ENCODE data around the gene RNF6.

Gene RNF6

DNA sequence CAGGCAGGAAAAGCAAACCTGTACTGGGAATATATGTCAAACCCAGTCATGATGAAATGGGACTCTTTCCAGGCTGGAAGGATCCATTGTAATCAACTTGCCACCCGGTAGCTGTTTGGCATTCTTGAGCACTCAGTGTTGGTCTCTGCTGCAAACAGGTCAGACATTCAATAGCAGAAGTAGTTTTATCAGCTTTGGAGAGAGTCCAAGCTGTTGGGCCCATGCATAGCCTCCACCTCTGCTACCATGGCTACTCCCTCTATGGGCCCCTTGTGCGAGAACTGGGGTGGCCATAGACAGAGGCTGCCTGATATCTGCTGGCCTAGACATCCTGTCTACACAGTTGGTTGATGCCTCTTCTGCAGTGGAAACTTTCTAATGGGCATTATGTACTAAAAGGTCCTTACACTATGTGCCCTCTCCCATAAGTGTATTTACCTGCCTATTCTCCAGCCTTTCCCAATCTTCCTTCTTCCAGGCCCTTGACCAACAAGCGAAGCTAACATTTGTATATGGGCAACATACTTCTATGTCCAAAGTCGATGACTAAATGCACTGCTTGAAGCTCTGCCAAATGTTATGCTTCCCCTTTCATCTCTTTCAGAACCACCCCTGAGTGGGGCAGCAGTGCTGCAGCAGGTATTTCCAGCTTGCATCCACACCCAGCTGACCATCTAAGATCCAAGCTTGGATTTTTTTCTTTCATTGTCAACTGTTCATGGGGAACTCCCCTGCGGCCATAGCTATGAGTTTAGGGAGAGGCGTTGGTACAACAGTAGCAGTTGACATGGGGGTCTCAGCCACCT lies 5.3 kb upstream of the RNF6 start:
- H3K4me3 ChIP-seq (ENCODE audit: low read depth, low read length), result no peak overlapping the region

DNA sequence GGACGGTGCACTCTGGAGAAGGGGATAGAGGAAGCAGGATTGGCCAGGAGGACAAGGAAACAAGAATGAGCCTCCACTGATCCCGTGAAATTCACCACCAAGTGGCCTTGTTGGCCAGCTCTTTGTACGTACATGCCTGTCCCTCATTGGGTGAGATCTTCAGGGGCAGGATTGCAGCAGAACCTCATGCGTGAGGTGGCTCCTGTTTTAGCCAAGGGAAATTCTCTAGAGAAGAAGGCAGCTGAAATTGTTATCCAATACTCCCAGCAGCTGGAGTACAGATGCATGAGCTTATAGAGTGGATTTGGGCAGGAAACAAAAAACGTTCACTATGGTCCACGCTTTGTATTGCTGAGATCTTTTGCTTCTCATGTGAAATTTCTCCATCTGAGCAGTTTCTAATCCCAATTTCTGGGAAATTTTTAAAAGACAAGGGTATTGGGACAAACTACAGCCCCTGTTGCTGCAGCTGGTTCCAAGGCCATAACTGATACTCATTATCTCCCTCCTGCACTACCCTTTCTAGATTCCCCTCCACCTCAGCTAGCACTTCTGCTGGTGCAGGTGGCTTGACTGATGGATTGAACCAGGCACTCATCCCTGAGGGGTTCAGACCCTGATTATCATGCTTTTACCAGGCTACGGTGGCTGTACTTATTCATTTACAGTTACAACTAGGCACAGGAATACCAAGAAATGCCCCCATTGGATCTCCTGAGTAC lies 3.9 kb upstream of the RNF6 start:
- no peak overlapping the region for H3K4me3 ChIP-seq (ENCODE audit: low read depth, low read length)

DNA sequence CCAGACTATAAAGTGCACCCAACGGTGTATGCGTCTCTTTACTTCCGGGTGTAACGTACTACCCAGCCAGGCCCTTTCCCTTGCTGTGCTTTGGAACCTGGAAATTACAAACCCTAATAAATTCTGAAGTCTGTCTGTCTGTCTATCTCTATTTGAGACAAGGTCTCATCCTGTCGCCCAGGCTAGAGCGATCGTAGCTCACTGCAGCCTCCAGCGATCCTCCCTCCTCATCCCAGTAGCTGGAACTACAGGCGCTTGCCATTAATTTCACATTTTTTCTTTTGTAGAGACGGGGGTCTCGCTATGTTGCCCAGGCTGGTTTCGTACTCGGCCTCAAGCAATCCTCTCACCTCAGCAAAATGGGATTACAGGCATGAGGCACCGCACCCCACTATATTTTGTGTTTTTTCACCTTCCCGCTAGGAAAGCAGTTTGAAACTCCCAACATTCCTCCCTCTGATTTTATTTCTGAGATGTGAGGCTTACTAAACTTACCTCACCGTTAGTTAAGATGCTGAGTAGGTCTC lies 469 bp upstream of the RNF6 start:
- peak overlapping the region; percentile 91 for H3K4me3 ChIP-seq (ENCODE audit: low read depth, low read length)

DNA sequence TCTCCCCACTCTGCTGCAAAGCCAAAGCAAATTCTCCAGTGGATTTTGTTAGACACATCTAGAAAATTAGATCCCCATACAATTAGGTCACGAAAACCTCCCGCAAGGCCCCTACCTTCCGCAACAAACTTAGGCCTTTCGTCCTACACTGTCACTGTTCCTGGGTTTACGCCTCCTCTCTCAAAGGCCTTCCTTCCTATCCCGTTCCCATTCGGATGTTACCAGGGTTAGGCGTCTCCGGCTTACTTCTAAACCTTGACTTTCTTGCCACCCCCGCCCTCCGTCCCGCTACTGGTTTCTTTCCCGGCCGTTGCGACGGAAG lies 754 bp downstream of the RNF6 start:
- peak overlapping the region; percentile 91 for H3K4me3 ChIP-seq (ENCODE audit: low read depth, low read length)

DNA sequence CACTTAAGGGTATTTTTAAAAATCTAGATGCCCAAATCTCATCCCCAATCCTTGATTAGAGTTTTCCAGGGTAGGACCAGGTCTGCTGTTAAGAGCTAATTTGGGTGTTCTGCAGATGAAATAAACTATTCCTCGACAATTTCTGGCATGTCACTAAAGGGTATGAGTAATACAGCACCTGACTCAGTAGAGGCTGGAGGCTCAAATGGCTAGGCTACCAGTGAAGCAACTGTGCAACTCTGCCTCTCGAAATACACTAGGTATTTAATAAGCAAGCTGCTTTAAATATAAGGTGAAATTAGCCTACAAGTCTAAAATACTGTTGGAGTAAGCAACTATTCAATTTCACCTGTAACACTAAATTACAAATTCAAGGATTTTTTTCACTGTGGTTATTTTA lies 1.5 kb downstream of the RNF6 start:
- peak overlapping the region; percentile 91 for H3K4me3 ChIP-seq (ENCODE audit: low read depth, low read length)

DNA sequence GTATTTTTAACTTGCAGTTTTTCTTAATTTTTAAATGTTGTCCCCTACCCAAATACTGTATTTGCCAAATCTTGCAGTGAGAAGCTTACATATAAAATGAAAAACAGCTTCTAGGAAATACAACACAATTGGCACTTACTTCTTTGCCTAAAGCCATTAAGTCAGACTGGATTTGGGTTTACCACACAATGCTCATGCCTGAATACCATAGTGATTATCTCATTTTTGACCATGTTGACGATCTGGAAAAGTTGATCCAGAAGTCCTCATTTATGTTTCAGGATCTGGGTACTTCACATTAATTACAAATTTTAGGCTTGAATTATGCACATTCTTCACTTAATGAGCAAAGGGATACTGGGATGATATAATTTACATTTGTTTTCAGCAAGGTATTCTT lies 2.4 kb downstream of the RNF6 start:
- no peak overlapping the region for H3K4me3 ChIP-seq (ENCODE audit: low read depth, low read length)

DNA sequence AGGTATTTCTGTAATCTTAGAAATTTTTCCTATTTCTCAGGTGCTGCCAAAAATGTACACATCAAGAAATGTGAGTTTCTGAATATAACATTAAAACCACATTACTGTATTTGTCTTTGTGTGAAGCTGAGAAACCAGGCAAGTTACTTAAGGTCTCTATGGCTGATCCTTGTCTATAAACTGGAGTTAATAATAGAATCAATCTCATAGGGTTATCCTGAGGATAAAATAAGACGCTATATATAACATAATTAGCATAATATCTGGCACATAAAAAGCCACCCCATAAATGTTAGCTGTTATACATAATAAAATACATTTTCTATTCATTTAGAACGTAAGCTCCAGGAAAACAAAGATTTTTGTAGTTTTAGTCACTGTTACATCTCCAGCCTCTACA lies 6.1 kb downstream of the RNF6 start:
- no peak overlapping the region for H3K4me3 ChIP-seq (ENCODE audit: low read depth, low read length)

DNA sequence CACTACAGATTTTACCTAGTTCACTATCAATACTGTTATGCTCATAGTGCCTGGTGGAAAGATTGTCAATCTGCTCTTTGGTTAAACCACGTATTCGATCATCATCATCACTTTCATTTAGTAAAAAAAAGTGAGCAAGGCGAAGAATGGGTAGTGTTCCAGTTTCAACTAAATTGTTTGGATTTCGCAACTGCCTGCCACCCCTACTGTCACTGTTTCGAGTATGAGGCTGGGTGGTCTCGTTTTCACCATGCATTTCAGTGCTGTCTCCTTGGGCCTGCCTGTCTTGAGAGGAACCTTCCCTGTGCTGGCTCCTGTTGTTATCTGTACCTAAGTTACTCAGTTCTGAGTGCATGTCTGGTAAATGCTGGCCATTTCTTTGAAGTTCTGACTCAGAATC lies 8.1 kb downstream of the RNF6 start:
- no peak overlapping the region for H3K4me3 ChIP-seq (ENCODE audit: low read depth, low read length)

DNA sequence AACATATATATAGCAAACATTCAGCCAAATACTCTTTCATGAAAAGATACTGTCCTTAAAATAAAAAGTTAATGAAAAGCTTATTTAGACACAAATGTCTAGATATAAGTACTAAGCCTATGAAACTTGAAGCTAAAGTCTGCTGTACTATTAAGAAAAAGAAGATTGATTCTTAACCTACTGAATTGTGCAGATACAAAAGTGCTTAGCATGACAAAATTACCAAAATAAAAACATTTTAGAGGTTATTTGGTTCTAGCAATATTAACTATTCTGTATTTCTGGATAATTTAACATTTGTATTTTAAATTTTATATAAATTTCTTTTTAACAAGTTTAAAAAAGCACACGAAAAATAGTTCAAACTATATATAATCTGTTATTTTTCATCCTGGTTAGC lies 8.8 kb downstream of the RNF6 start:
- no peak overlapping the region for H3K4me3 ChIP-seq (ENCODE audit: low read depth, low read length)

DNA sequence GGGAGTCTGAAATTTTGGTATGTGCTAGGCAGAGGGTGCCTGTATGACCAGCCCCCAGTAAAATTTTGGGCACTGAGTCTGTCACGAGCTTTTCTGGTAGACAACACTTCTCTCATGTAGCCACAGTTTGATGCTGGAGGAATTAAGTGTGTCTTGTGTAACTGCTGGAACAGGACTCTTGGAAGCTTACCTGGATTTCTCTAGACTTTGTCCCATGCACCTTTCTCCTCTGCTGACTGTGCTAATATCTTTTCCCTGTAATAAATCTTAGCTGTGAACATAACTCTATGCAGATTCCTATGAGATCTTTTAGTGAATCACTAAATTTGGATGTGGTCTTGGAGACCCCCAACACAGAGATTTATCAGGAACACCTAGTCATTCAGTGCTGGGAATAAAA lies 13.8 kb downstream of the RNF6 start:
- no peak overlapping the region for H3K4me3 ChIP-seq (ENCODE audit: low read depth, low read length)

DNA sequence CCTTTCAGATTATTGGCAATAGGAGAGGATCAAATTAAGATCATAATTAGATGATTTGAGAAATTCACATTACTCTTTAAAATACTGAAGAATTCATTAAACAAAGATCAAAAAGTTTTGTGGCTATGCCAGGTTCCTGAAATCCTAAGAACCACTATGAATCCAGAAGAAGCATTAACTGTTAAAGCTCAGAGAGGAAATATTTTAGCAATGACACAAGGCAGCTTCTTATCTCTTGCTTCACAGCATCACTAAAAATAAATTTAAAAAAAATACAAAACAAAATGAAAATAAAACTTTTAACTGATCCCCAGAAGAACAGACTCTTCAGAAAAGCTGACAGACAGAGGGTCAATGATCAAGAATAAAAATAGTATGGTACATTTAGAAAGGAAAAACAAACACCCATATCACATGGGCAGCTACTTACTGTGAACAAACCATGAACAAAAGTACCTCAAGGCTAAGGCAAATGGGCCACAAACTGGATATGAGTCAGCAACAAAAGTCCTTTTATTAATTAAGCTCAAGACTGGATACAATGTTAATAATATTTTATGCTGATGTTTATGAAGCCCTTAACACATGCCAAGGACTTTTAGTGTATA lies 19.6 kb downstream of the RNF6 start:
- no peak overlapping the region for H3K4me3 ChIP-seq (ENCODE audit: low read depth, low read length)

DNA sequence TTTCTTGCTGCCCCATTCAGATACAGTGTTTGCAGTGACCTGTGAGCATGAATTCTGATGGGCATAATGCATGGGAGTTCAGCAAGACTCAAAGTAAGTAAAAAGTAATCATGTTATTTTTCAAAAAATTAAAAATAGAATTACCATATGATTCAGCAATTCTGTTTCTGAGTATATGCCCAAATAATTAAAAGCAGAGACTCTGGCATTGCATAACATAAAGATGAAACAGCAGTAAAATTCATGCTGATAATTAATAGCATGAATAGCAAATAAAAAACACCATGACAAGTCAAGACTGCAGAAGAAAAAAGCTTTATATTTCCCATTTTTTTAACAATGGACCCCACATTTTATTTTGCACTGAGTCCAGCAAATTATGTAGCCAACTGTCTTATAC lies 21.3 kb downstream of the RNF6 start:
- no peak overlapping the region for H3K4me3 ChIP-seq (ENCODE audit: low read depth, low read length)

DNA sequence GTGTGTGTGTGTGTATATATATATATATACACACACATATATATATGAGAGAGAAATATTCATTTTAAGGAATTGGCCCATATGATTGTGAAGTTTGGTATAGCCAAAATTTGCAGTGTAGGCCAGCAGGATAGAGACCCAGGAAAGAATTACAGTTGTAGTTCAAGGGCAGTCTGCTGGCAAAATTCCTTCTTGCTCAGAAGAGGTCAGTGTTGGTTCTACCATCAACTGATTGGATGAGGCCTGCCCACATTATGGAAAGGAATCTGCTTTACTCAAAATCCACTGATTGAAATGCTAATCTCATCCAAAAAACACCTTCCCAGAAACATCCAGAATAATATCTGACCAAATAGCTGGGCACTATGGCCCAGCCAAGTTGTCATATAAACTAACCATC lies 24.0 kb downstream of the RNF6 start:
- no peak overlapping the region for H3K4me3 ChIP-seq (ENCODE audit: low read depth, low read length)

DNA sequence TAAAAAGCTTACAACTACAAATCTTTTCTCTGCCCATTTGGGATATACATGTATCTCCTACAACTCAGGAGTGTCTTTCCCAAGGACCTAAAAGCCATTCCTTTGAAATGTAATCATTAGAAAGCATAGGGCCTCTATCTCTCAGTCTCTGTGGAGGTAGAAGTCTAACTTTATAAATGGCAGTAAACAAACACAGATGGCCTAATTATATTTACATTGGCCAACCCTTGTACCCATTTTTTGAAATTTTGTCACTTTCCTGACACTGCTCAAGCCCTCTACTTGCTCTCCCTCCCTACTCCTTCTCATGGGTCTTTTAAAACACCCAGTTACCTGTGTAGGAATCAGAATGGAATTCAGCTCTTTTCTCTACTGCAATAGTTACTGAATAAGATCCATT lies 24.8 kb downstream of the RNF6 start:
- no peak overlapping the region for H3K4me3 ChIP-seq (ENCODE audit: low read depth, low read length)

DNA sequence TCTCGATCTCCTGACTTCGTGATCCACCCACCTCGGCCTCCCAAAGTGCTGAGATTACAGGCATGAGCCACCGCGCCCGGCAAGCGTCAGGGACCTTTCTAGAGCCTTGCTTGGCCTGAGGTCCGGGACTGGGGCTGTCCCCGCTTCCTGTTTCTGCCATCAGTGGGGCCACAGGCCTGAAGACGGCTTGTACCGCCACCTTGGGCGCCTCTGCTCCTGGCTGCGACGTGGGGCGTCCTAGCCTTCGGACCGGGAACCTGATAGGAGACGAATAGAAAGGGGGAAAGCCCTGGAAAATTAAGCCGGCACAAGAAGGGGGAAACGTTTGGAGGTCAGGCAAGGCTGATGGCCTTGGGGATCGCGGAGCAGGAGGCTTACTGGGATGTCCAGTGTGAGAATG lies 35.1 kb downstream of the RNF6 start:
- H3K4me3 ChIP-seq (ENCODE audit: low read depth, low read length), result no peak overlapping the region

DNA sequence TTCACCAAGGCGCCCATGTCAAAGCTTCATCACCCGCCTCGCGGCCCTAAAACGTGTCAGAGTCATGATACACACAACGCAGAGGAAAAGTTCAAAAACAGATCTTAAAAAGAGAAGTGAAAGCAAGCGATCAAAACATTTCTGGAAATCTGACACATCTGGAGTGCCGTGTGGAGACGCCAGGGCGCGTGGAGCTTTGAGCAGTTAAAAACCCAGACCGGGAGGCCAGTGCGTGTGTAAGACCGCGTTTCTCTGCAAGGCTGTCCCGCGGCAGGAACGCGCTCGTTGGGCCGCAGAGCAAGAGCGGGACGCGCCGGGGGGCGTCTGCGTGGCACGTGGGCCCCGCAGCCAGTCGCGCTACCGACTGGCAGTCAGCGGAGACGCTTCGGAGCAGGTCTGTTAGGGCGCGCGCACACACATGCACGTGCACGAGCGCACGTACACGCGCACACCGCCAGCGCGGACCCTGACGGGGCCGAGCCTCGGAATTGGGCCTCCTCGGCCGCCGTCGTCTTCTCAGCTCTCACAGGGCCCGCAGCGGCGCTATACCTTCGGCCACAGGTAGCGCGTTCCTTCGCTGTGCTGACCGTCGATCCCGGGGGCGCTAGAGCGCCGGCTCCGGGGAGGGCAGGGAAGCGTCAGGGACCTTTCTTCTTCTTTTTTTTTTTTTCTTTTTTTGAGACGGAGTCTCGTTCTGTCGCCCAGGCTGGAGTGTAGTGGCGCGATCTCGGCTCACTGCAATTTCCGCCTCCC lies 35.8 kb downstream of the RNF6 start:
- H3K4me3 ChIP-seq (ENCODE audit: low read depth, low read length), result peak overlapping the region; percentile 56

DNA sequence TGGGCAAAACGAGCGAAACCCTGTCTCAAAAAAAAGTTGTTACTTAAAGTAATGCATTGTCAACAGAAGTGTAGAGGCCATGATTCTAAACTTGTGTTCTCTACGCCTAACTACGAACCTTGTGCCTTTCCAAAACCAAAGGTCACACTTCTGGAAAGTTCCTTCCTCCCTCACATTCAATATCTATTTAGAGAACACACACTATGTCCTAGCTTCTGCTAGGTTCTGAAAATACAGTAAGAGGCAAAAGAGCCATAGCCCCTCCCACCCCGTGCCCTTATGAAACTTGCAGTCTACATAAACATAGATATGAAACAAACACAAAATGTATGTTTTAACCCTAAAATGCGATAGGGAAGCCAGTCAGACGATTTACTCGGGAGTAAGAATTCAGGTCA lies 36.4 kb downstream of the RNF6 start:
- no peak overlapping the region for H3K4me3 ChIP-seq (ENCODE audit: low read depth, low read length)

DNA sequence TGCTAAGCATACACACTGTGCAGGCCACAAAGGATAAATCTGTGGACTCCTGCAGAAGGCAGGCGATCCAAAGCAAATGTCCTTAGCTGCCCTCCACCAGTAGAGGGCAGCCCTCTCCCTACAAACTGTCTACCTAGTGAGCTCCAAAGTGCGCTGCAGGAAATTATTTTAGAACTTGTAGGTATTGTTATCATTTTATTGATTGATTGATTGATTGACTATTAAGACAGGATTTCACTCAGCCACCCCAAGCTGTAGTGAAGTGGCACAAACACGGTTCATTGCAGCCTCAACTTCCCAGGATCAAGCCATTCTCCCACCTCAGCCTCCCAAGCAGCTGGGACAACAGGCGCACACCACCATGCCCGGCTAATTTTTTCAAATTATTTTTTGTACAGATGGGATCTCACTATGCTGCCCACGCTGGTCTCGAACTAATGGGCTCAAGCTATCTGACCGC lies 37.3 kb downstream of the RNF6 start:
- H3K4me3 ChIP-seq (ENCODE audit: low read depth, low read length), result no peak overlapping the region

DNA sequence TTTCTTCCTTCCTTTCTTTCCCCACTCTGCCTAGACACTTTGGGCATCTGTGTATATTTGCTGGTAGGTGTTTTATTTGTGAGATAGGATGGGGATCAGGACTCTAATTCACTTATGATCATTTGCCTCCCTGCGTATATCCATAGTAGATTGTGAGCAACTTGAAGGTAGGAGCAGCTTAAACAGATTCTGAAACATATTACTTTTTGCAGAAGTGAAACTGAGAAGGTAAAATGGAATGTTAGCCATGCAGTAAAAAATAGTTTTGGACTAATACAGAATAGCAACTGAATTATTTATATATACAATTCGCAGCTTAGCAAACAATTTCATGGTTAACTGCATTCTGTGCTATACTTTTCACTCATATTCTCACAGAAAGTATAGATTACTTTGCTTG lies 38.7 kb downstream of the RNF6 start:
- H3K4me3 ChIP-seq (ENCODE audit: low read depth, low read length), result no peak overlapping the region

DNA sequence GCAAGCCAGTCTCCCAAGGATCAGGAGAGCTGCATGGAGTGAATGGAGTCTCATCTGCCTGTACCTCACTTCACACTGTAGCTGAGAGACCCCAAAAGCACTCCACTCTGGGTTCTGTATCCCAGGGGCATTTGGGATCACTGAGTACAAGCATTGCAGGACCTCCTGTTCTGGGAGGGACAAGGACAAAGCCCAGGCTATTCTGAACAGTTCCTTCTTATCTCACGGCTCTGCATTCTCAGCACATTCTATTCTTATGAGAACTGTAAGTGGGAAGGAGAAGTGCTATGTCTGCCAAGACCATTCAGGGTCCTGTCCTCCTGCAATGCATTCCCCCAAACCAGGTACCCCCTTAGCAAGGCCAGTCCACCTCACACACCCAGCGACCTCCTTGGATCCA lies 42.8 kb downstream of the RNF6 start:
- no peak overlapping the region for H3K4me3 ChIP-seq (ENCODE audit: low read depth, low read length)

DNA sequence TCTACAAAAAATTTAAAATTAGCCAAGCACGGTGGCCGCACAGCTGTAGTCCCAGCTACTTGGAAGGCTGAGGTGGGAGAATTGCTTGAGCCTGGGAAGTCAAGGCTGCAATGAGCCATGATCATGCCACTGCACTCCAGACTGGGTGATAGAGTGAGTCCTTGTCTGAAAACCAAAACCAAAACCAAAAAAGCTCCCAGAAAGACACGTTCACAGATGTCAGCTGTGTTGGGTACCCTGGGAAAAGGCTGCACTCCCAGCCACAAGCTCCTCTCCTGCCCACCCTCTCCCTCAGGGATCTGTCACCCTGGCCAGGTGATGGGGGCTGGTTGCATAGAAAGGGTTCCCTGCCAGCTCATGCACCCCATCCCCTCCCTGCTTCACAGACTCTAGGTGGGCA lies 53.3 kb downstream of the RNF6 start:
- H3K4me3 ChIP-seq (ENCODE audit: low read depth, low read length), result no peak overlapping the region

Data from iPS-11a (cell line).